Peyer's patch (tissue), 4 donors: ENCODE measurements around the gene CACNA1A. TPM values are rescaled to one million over a fixed set of nuclear protein-coding genes. Genes with fewer than 3 reads are reported as not detected.
"Not testable (repeated sequence)": the region's sequence is repeated elsewhere in the genome, so short reads cannot be mapped to it uniquely, and the experiment has no call there.

Experiments used
- DNase-seq, 3 donors: peaks; one replicate each; pipeline ENCODE4 v3.0.0-alpha.2; 2017 to 2019
- H3K27ac ChIP-seq, 4 donors: fragments of 200-600 bp; sonication (generic); one replicate each; pipeline ENCODE4 v1.5.1; 2016 to 2019
- H3K27me3 ChIP-seq, 2 donors: fragments of 200-600 bp; sonication (generic); one replicate each; pipeline ENCODE4 v1.5.1; 2019
- H3K36me3 ChIP-seq, 3 donors: fragments of 200-600 bp; sonication (generic); one replicate each; pipeline ENCODE4 v1.5.1; 2016 to 2019
- H3K4me1 ChIP-seq, 4 donors: fragments of 200-600 bp; sonication (generic); one replicate each; pipeline ENCODE4 v1.5.1; 2016 to 2019
- H3K4me3 ChIP-seq, 4 donors: fragments of 200-600 bp; sonication (generic); 1 replicate in 3 of 4; 2 replicates in 1 of 4; pipeline ENCODE4 v1.5.1; 2016 to 2019; ENCODE audit warnings: mild to moderate bottlenecking in 1 of 4
- H3K9me3 ChIP-seq, 4 donors: fragments of 200-600 bp; sonication (generic); one replicate each; pipeline ENCODE4 v1.5.1; 2016 to 2019; ENCODE audit warnings: mild to moderate bottlenecking in 1 of 4
- CTCF ChIP-seq, 6 experiments: fragments of 450-650 bp in 4 of 6; fragments of 200-600 bp in 2 of 6; sonication (generic) in 1 of 6; IDR thresholded peaks; one replicate each; pipeline ENCODE4 v1.5.1; 2017 to 2019; ENCODE audit warnings: antibody characterized with exemption in 6 of 6, mild to moderate bottlenecking in 3 of 6, moderate library complexity in 1 of 6
- POLR2A ChIP-seq, 2 donors: fragments of 450-650 bp; IDR thresholded peaks; one replicate each; pipeline ENCODE4 v1.5.1; 2017; ENCODE audit warnings: antibody characterized with exemption in 2 of 2, mild to moderate bottlenecking in 2 of 2, moderate library complexity in 2 of 2
- total RNA-seq, 4 donors: library from RNA; depleted of rRNA; stranded (reverse); fragments of >200 nt; gene quantifications; one replicate each; pipeline ENCODE4 v1.1.0, GENCODE V29; 2016

Gene CACNA1A
- total RNA-seq, 4 donors from 2014 or later: 16.8 to 25.7 (median 21.7) TPM

GRCh38 chr19:13171146-13171545 lies 335.1 kb downstream of the CACNA1A start:
- Histone ChIP-seq H3K36me3 (no peaks in the 10 kb centered on the region), H3K4me1 (peaks cover 7 to 47% (median 20%) of the 10 kb centered on the region in 4 donors), H3K27me3 (no peaks in the 10 kb centered on the region), H3K4me3 (no peak overlapping the region), H3K27ac (no peak overlapping the region), H3K9me3 (no peaks in the 10 kb centered on the region)
- TF ChIP-seq CTCF (IDR thresholded peaks at IDR 0.05) (no peak), POLR2A (IDR thresholded peaks at IDR 0.05) (no peak)
- no peak for DNase-seq

GRCh38 chr19:13169769-13170168 lies 336.5 kb downstream of the CACNA1A start:
- no peak for TF ChIP-seq CTCF (IDR thresholded peaks at IDR 0.05)
- peak in 1 of 2 donors; percentile 10 for TF ChIP-seq POLR2A (IDR thresholded peaks at IDR 0.05)
- no peaks in the 10 kb centered on the region for H3K27me3 ChIP-seq
- peaks cover 11 to 56% (median 24%) of the 10 kb centered on the region in 4 donors for H3K4me1 ChIP-seq
- no peak overlapping the region for H3K4me3 ChIP-seq
- peak in 2 of 3 donors; percentile 54 to 77 for DNase-seq
- H3K27ac ChIP-seq: peak overlapping the region; percentile 36 to 94 (median 62)
- H3K9me3 ChIP-seq: no peaks in the 10 kb centered on the region
- no peaks in the 10 kb centered on the region for H3K36me3 ChIP-seq

- H3K4me1 ChIP-seq: peaks cover 18 to 68% (median 46%) of the 10 kb centered on the region in 4 donors
- not testable (repeated sequence) for DNase-seq, H3K36me3 ChIP-seq, H3K9me3 ChIP-seq, H3K27me3 ChIP-seq, H3K4me3 ChIP-seq
- H3K27ac ChIP-seq: peak overlapping the region; percentile 88 to 94 (median 94)
Measured at GRCh38 chr19:13166151-13166550, 340.1 kb downstream of the CACNA1A start.

- no peaks in the 10 kb centered on the region for H3K27me3 ChIP-seq
- H3K36me3 ChIP-seq: no peaks in the 10 kb centered on the region
- no peaks in the 10 kb centered on the region for H3K9me3 ChIP-seq
- TF ChIP-seq CTCF (IDR thresholded peaks at IDR 0.05): no peak
- no peak for TF ChIP-seq POLR2A (IDR thresholded peaks at IDR 0.05)
- H3K27ac ChIP-seq: peak overlapping the region; percentile 88 to 98 (median 94)
- peaks cover 21 to 67% (median 46%) of the 10 kb centered on the region in 4 donors for H3K4me1 ChIP-seq
- no peak for DNase-seq
- no peak overlapping the region for H3K4me3 ChIP-seq
Measured at GRCh38 chr19:13165162-13165997, 340.9 kb downstream of the CACNA1A start.

GRCh38 chr19:13164343-13165161 lies 341.7 kb downstream of the CACNA1A start:
- Histone ChIP-seq H3K4me3 (peak overlapping the region in 3 of 4 donors; percentile 3 to 57 (median 40)), H3K27ac (peak overlapping the region; percentile 88 to 98 (median 94)), H3K4me1 (peaks cover 17 to 59% (median 46%) of the 10 kb centered on the region in 4 donors), H3K36me3 (no peaks in the 10 kb centered on the region), H3K27me3 (no peaks in the 10 kb centered on the region), H3K9me3 (no peaks in the 10 kb centered on the region)
- TF ChIP-seq POLR2A (IDR thresholded peaks at IDR 0.05): no peak
- no peak for TF ChIP-seq CTCF (IDR thresholded peaks at IDR 0.05)
- DNase-seq: peak; percentile 55 to 74 (median 70)
